Hepatocyte (in vitro differentiated cells): Measurements from ENCODE around the gene SMARCA2. TPM values are rescaled to one million over a fixed set of nuclear protein-coding genes. Genes with fewer than 3 reads are reported as not detected.
A peak's percentile ranks its signal among the peaks of the same experiment; 100 is the strongest.

ENCODE experiments used
- DNase-seq: peaks from one replicate; pipeline ENCODE4 v3.0.0-alpha.2; 2016; ENCODE audit warnings: low spot score
- H2AFZ ChIP-seq: fragments of 200-600 bp; sonication (generic); 2 replicates; pipeline ENCODE4 v1.6.0; 2016; ENCODE audit warnings: antibody characterized with exemption, mild to moderate bottlenecking
- H3K27ac ChIP-seq: fragments of 200-600 bp; sonication (generic); 2 replicates; pipeline ENCODE4 v1.5.1; 2016; ENCODE audit warnings: mild to moderate bottlenecking
- H3K27me3 ChIP-seq: fragments of 200-600 bp; sonication (generic); 2 replicates; pipeline ENCODE4 v1.6.1; 2016
- H3K36me3 ChIP-seq: fragments of 200-600 bp; sonication (generic); replicated peaks from 2 replicates; pipeline ENCODE4 v1.5.1; 2016; ENCODE audit warnings: low read depth; ENCODE audit not compliant: insufficient read depth
- H3K4me1 ChIP-seq: fragments of 200-600 bp; sonication (generic); 2 replicates; pipeline ENCODE4 v1.5.1; 2016; ENCODE audit warnings: mild to moderate bottlenecking, moderate library complexity; ENCODE audit not compliant: insufficient read depth
- H3K4me2 ChIP-seq: fragments of 200-600 bp; sonication (generic); 2 replicates; pipeline ENCODE4 v1.6.0; 2016
- H3K4me3 ChIP-seq: fragments of 200-600 bp; sonication (generic); 2 replicates; pipeline ENCODE4 v1.5.1; 2016; ENCODE audit warnings: mild to moderate bottlenecking
- H3K79me2 ChIP-seq: fragments of 200-600 bp; sonication (generic); 2 replicates; pipeline ENCODE4 v1.6.0; 2017; ENCODE audit warnings: mild to moderate bottlenecking
- H3K9me2 ChIP-seq: fragments of 200-600 bp; sonication (generic); replicated peaks from 2 replicates; pipeline ENCODE4 v1.6.0; 2017; ENCODE audit warnings: mild to moderate bottlenecking; ENCODE audit not compliant: insufficient read depth
- H3K9me3 ChIP-seq: fragments of 200-600 bp; sonication (generic); 2 replicates; pipeline ENCODE4 v1.5.1; 2016; ENCODE audit warnings: low read depth, mild to moderate bottlenecking
- H4K20me1 ChIP-seq: fragments of 200-600 bp; sonication (generic); 2 replicates; pipeline ENCODE4 v1.6.0; 2016; ENCODE audit warnings: mild to moderate bottlenecking; ENCODE audit not compliant: insufficient read depth, poor library complexity, severe bottlenecking
- CTCF ChIP-seq: fragments of 200-600 bp; sonication (generic); IDR thresholded peaks from 2 replicates; pipeline ENCODE4 v1.5.1; 2016; ENCODE audit warnings: antibody characterized with exemption, mild to moderate bottlenecking; ENCODE audit not compliant: poor library complexity
- EZH2 ChIP-seq: fragments of 200-600 bp; sonication (generic); IDR thresholded peaks from 2 replicates; pipeline ENCODE4 v1.6.1; 2016; ENCODE audit warnings: antibody characterized with exemption, mild to moderate bottlenecking, borderline replicate concordance
- EZH2phosphoT487 ChIP-seq: fragments of 200-600 bp; sonication (generic); IDR thresholded peaks from one replicate; pipeline ENCODE4 v1.6.1; 2018; ENCODE audit warnings: antibody characterized with exemption, mild to moderate bottlenecking, low read depth, moderate library complexity; ENCODE audit not compliant: unreplicated experiment, severe bottlenecking
- WGBS: methylation state at CpG from one replicate; pipeline ENCODE4 v1.1.6; 2016; ENCODE audit warnings: low lambda C conversion rate; ENCODE audit errors: missing lambda C conversion rate; 5-methylcytosine and 5-hydroxymethylcytosine counted together
- polyA plus RNA-seq: library from polyadenylated mRNA; unstranded; fragments of >200 nt; fragmentation: Nextera tagmentation; extraction: Ambion mirVana; gene quantifications from 2 replicates; pipeline ENCODE4 v1.2.1, GENCODE V29; 2016
- total RNA-seq: library from RNA; depleted of rRNA; stranded (reverse); fragments of >200 nt; gene quantifications from 2 replicates; pipeline ENCODE4 v1.2.3, GENCODE V29; 2014

The SMARCA2 gene
- total and polyA plus RNA-seq, 2 experiments from 2014 or later = 39.9 to 65.3 TPM

GRCh38 chr9:2158766-2159430 is 143.8 kb downstream of the SMARCA2 start:
- Histone ChIP-seq H3K27me3 (no peaks in the 10 kb centered on the region), H2AFZ (peak overlapping the region; percentile 23), H3K9me3 (no peaks in the 10 kb centered on the region), H3K4me3 (peak overlapping the region; percentile 13), H3K36me3 (no peaks in the 10 kb centered on the region), H4K20me1 (no peaks in the 10 kb centered on the region), H3K4me2 (peak overlapping the region; percentile 77), H3K9me2 (no peaks in the 10 kb centered on the region), H3K27ac (peak overlapping the region; percentile 74), H3K4me1 (peaks cover 11% of the 10 kb centered on the region), H3K79me2 (peaks cover 8% of the 10 kb centered on the region)
- WGBS = 69% methylated on average over 4 of the region's 4 CpGs
- TF ChIP-seq EZH2 = no peak
- no peak for TF ChIP-seq CTCF
- TF ChIP-seq EZH2phosphoT487 = no peak
- no peak for DNase-seq

GRCh38 chr9:2159521-2160454 is 144.6 kb downstream of the SMARCA2 start:
- Histone ChIP-seq H3K4me2 (peak overlapping the region; percentile 77), H4K20me1 (no peaks in the 10 kb centered on the region), H3K9me2 (no peaks in the 10 kb centered on the region), H3K4me3 (peak overlapping the region; percentile 13), H3K79me2 (peaks cover 6% of the 10 kb centered on the region), H3K27me3 (no peaks in the 10 kb centered on the region), H3K4me1 (peaks cover 11% of the 10 kb centered on the region), H3K27ac (peak overlapping the region; percentile 74), H3K36me3 (no peaks in the 10 kb centered on the region), H3K9me3 (no peaks in the 10 kb centered on the region), H2AFZ (no peak overlapping the region)
- TF ChIP-seq CTCF (no peak), EZH2 (no peak), EZH2phosphoT487 (no peak)
- WGBS = 60% methylated on average over 13 of the region's 13 CpGs
- DNase-seq = no peak

- Histone ChIP-seq H3K79me2 (peaks cover 2% of the 10 kb centered on the region), H3K36me3 (no peaks in the 10 kb centered on the region), H3K27me3 (no peaks in the 10 kb centered on the region), H3K4me2 (no peak overlapping the region), H3K9me2 (no peaks in the 10 kb centered on the region), H3K4me3 (no peak overlapping the region), H4K20me1 (no peaks in the 10 kb centered on the region), H3K27ac (no peak overlapping the region), H3K4me1 (peaks cover 11% of the 10 kb centered on the region), H3K9me3 (no peaks in the 10 kb centered on the region), H2AFZ (no peak overlapping the region)
- WGBS = 89% methylated on average over 13 of the region's 13 CpGs
- TF ChIP-seq EZH2 (no peak), CTCF (no peak), EZH2phosphoT487 (no peak)
- DNase-seq = no peak
Measured at GRCh38 chr9:2161661-2162060, 146.5 kb downstream of the SMARCA2 start.
